AG10803 (cell line): Measurements from ENCODE around the gene HEATR1.

Experiments
- DNase-seq: peaks from one replicate; pipeline ENCODE4 v3.0.0; 2010; ENCODE audit warnings: low read depth
- H3K4me3 ChIP-seq: 2 replicates; pipeline ENCODE4 v1.5.1; 2011; ENCODE audit warnings: mild to moderate bottlenecking, low read length, control low read depth
- TF ChIP-seq, protein P1 (sequence below): conservative IDR thresholded peaks from 2 replicates; pipeline ENCODE4 v1.5.1; 2011; ENCODE audit warnings: mild to moderate bottlenecking, low read length, control low read depth, inconsistent platforms

HEATR1 gene

DNA sequence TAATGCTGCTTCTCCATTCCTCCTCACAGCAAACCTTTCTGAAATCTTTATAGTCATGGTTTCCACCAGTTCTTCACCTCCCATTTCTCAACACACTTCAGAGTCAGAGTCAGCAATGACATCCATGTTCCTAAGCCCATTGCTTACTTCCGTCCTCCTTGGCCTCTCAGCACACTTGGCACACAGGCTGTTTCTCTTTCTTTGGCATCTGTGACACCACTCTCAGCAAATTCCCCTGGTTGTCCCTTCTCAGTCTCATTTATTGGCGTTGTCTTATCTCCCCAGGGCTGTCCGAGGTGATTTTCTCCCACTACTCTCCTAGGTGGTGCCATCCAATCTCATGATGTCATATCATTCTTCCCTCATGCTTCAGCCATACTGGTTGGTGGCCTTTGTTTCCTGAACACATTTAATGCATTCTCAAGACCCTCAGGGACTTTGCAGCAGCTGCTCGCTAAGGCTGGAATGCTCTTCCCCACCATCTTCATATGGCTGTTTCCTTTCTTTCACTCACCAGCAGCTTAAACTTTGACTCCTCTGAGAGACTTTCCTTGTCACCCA, 83.8 kb downstream of the HEATR1 start:
- DNase-seq = no peak
- TF ChIP-seq, protein P1, sequence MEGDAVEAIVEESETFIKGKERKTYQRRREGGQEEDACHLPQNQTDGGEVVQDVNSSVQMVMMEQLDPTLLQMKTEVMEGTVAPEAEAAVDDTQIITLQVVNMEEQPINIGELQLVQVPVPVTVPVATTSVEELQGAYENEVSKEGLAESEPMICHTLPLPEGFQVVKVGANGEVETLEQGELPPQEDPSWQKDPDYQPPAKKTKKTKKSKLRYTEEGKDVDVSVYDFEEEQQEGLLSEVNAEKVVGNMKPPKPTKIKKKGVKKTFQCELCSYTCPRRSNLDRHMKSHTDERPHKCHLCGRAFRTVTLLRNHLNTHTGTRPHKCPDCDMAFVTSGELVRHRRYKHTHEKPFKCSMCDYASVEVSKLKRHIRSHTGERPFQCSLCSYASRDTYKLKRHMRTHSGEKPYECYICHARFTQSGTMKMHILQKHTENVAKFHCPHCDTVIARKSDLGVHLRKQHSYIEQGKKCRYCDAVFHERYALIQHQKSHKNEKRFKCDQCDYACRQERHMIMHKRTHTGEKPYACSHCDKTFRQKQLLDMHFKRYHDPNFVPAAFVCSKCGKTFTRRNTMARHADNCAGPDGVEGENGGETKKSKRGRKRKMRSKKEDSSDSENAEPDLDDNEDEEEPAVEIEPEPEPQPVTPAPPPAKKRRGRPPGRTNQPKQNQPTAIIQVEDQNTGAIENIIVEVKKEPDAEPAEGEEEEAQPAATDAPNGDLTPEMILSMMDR = no peak
- H3K4me3 ChIP-seq = no peak overlapping the region

DNA sequence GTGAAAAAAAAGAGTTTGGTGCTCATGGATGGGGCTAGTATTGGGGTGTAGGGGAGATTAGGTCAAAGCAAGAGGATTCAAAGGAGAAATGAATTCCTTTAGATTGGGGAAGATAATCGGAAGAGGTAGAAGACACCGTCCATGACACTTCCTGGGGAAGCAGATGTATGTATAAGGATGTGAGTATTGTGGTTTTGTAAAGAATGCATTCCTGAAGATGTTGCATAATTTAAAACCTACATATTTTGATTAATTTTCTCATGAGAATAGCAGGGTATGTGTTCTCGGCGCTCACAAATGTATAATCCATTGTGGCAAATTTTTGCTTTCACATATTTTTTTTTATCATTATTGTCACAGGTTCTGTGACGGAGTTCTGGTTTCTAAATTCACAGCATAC, 86.0 kb downstream of the HEATR1 start:
- no peak overlapping the region for H3K4me3 ChIP-seq
- DNase-seq = no peak
- TF ChIP-seq, protein P1 = no peak

DNA sequence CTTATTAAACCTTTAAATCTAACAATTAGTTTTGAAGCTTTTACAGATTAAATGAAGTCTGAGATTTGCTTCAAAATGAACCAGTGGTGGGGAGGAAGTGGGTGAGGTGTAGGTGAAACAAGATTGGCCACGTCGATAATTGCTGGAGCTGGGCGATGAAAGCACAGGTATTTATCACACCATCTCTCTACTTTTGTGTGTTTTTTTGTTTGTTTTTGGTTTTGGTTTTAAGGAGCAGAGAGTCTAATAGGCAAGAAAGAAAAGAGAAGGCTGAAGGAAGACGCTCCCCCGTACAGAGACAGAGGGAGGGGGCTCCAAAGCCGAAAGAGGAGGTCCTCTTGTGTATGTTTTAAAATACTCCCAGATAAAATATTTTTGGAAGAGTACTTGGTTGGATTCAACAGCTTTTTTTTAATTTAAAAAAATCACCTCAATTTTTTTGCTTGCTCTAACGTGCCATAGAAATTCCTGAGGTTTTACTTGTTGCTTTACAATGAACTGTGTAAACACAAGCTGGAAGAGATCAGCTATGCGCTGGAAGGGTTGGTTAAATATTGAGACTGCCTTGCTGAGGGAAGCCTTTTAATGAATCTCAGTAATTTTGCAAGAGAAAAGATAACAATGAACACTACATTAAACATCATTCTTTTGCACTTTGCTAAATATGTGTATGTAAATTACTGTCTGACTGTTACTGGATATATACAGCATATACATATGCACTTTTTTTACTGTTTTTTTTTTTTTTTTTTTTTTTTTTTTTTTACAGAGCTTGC, 87.2 kb downstream of the HEATR1 start:
- TF ChIP-seq, protein P1 = no peak
- peak; percentile 68 for DNase-seq
- H3K4me3 ChIP-seq = no peak overlapping the region

DNA sequence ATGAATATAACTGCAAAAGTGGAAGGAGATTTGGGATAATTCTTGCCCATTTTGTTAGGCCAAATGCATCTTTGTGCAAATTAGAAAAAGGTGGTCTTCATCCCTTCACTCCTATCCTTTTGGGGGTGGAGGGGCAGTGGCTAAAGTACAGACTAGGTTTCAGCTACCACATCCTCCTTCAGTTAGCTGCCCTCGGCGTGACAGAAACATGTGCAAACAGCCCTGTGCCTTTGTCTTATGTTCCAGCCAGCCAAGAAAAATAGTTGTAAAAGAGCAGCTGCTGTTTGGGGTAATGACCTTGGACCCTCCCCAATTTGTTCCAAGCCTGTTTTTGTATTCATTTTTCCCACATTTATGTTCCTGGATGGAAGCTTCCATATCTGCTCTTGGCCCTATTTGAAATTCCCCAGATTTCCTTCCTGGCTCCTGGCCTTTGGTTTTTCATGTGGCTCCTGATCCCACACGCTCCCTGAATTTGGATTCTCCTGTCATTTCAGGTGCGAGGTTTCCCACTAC, 88.8 kb downstream of the HEATR1 start:
- TF ChIP-seq, protein P1 = no peak
- H3K4me3 ChIP-seq = no peak overlapping the region
- DNase-seq = no peak

DNA sequence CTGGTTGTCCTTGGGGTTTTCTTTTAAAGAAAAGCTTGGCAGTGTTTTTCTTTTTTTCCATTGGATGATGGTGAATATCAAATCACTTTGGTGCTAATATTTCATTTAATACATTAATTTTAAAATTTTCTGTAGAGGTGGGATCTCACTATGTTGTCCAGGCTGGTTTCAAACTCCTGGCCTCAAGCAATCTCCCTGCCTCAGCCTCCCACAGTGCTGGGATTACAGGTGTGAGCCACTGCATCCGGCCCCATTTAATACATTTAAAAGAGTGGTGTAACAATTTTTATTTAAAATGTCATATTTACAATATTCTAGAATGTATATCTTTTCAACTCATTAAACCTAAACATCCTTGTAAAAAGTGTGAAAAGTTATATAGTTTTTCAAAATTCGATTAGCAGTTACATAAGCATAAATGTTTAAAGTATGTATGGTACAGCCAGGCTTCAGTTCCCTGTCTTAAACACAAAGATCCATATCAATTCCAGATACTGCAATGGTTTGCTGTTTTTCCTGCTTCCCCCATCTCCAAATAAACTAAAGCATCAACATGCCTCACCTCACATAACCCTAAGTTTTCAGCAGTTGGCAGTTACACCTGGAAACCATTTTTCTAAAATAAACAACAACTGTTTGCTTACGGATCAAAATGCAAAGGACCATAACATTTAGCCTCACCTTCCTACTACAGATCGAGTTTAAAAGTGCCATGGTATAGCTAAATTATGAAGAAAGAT, 89.4 kb downstream of the HEATR1 start:
- no peak overlapping the region for H3K4me3 ChIP-seq
- DNase-seq = no peak
- TF ChIP-seq, protein P1 = no peak

DNA sequence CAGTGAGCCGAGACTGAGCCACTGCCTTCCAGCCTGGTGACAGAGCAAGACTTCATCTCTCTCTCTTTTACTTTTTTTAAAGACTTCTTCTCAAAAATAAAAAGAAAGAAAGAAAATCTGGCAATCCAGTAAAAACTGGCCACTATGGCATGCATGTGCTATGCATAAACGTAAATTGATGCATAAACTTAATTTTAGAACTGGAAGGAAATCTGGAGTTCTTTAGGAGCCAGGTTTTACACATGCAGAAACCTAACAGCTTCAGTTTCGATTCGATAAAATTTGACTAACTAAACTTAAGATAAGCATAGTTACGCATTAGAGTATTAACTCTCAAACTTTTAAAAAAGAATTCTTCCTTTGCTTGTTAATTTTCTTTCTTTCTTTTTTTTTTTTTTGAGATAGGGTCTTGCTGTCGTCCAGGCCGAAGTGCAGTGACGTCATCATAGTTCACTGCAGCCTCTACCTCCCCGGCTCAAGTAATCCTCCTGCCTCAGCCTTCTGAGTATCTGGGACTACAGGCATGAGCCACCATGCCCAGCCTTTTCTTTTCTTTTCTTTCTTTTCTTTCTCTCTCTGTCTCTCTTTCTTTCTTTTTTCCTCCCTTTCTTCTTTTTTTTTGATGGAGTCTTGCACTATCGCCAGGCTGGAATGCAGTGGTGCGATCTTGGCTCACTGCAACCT, 92.4 kb downstream of the HEATR1 start:
- no peak overlapping the region for H3K4me3 ChIP-seq
- no peak for DNase-seq
- TF ChIP-seq, protein P1 = no peak
